Neural cell (in vitro differentiated cells): ENCODE data around the gene MAPK10. TPM values are rescaled to one million over a fixed set of nuclear protein-coding genes. Genes with fewer than 3 reads are reported as not detected.

Experiments
- H2AFZ ChIP-seq: fragments of 200-600, 300-800 bp; sonication (generic), shearing (Covaris generic); 2 replicates; pipeline ENCODE4 v1.6.0; 2014; ENCODE audit warnings: low read depth, mild to moderate bottlenecking, antibody characterized with exemption, low read length, moderate library complexity
- H3F3A ChIP-seq: fragments of 200-600 bp; shearing (Covaris generic); 2 replicates; pipeline ENCODE4 v1.6.1; 2016; ENCODE audit warnings: mild to moderate bottlenecking, moderate library complexity, mixed read lengths, antibody characterized with exemption, low read length; ENCODE audit not compliant: insufficient read depth, poor library complexity, severe bottlenecking
- H3K27ac ChIP-seq: fragments of 200-600, 300-800 bp; sonication (generic), shearing (Covaris generic); 2 replicates; pipeline ENCODE4 v1.5.1; 2014; ENCODE audit warnings: mild to moderate bottlenecking, low read length, moderate library complexity
- H3K27me3 ChIP-seq: fragments of 300-800, 200-600 bp; sonication (generic), shearing (Covaris generic); 2 replicates; pipeline ENCODE4 v1.6.0; 2014; ENCODE audit warnings: mild to moderate bottlenecking, low read depth, low read length, moderate library complexity; ENCODE audit not compliant: insufficient read depth
- H3K36me3 ChIP-seq: fragments of 300-800, 200-600 bp; sonication (generic), shearing (Covaris generic); 2 replicates; pipeline ENCODE4 v1.5.1; 2014; ENCODE audit warnings: mild to moderate bottlenecking, antibody characterized with exemption, low read length, moderate library complexity; ENCODE audit not compliant: insufficient read depth
- H3K4me2 ChIP-seq: fragments of 300-800, 200-600 bp; sonication (generic), shearing (Covaris generic); 2 replicates; pipeline ENCODE4 v1.6.0; 2014; ENCODE audit warnings: mild to moderate bottlenecking, low read length
- H3K4me3 ChIP-seq: fragments of 300-800, 200-600 bp; sonication (generic), shearing (Covaris generic); 2 replicates; pipeline ENCODE4 v1.5.1; 2014; ENCODE audit warnings: mild to moderate bottlenecking, low read length, moderate library complexity
- H3K79me2 ChIP-seq: fragments of 200-600 bp; shearing (Covaris generic); replicated peaks from 2 replicates; pipeline ENCODE4 v1.6.0; 2014; ENCODE audit warnings: mild to moderate bottlenecking, low read length, moderate library complexity; ENCODE audit not compliant: insufficient read depth
- H3K9ac ChIP-seq: fragments of 300-800, 200-600 bp; sonication (generic), shearing (Covaris generic); 2 replicates; pipeline ENCODE4 v1.6.1; 2016; ENCODE audit warnings: mild to moderate bottlenecking, low read length, mixed read lengths
- H3K9me2 ChIP-seq: fragments of 200-600 bp; shearing (Covaris generic); 2 replicates; pipeline ENCODE4 v1.6.1; 2016; ENCODE audit warnings: mild to moderate bottlenecking, low read length, mixed read lengths; ENCODE audit not compliant: insufficient read depth
- H3K9me3 ChIP-seq: fragments of 200-600, 300-800 bp; sonication (generic), shearing (Covaris generic); 2 replicates; pipeline ENCODE4 v1.6.1; 2016; ENCODE audit warnings: mild to moderate bottlenecking, mixed run types, low read length, moderate library complexity, mixed read lengths
- H4K20me1 ChIP-seq: fragments of 200-600 bp; shearing (Covaris generic); 2 replicates; pipeline ENCODE4 v1.6.1; 2016; ENCODE audit warnings: mild to moderate bottlenecking, mixed run types; ENCODE audit not compliant: insufficient read depth
- EP300 ChIP-seq: fragments of 450-650 bp; conservative IDR thresholded peaks from 2 replicates; pipeline ENCODE4 v1.6.1; 2014; ENCODE audit warnings: antibody characterized with exemption, mild to moderate bottlenecking, moderate library complexity; ENCODE audit not compliant: poor library complexity, severe bottlenecking
- EZH2 ChIP-seq: fragments of 200-600, 300-800 bp; shearing (Covaris generic), sonication (generic); IDR thresholded peaks from 2 replicates; pipeline ENCODE4 v1.6.1; 2014; ENCODE audit warnings: antibody characterized with exemption, low read length, borderline replicate concordance, mild to moderate bottlenecking; ENCODE audit not compliant: insufficient read depth, poor library complexity, severe bottlenecking
- MXI1 ChIP-seq: fragments of 450-650 bp; conservative IDR thresholded peaks from 2 replicates; pipeline ENCODE4 v1.6.1; 2014; ENCODE audit warnings: antibody characterized with exemption, mild to moderate bottlenecking; ENCODE audit not compliant: poor library complexity, severe bottlenecking
- POLR2AphosphoS5 ChIP-seq: IDR thresholded peaks from 2 replicates; pipeline ENCODE4 v1.6.1; 2012
- RAD21 ChIP-seq: fragments of 450-650 bp; conservative IDR thresholded peaks from 2 replicates; pipeline ENCODE4 v1.6.1; 2014; ENCODE audit warnings: antibody characterized with exemption, mild to moderate bottlenecking, moderate library complexity
- SMC3 ChIP-seq: fragments of 450-650 bp; conservative IDR thresholded peaks from 2 replicates; pipeline ENCODE4 v1.6.1; 2014; ENCODE audit warnings: antibody characterized with exemption, mild to moderate bottlenecking, moderate library complexity; ENCODE audit not compliant: poor library complexity
- TAF1 ChIP-seq: IDR thresholded peaks from 2 replicates; pipeline ENCODE4 v1.6.1; 2012; ENCODE audit warnings: low read depth
- polyA plus RNA-seq: library from polyadenylated mRNA; depleted of rRNA; stranded (reverse); fragments of >200 nt; gene quantifications from 2 replicates; pipeline ENCODE4 v1.2.3, GENCODE V29; 2014
- TF ChIP-seq, protein P1 (sequence below): IDR thresholded peaks from 2 replicates; pipeline ENCODE4 v1.6.1; 2012; ENCODE audit warnings: borderline replicate concordance
- TF ChIP-seq, protein P2 (sequence below): fragments of 450-650 bp; IDR thresholded peaks from 2 replicates; pipeline ENCODE4 v1.5.1; 2014; ENCODE audit warnings: antibody characterized with exemption, mild to moderate bottlenecking, moderate library complexity; ENCODE audit not compliant: poor library complexity, severe bottlenecking

MAPK10 gene
- polyA plus RNA-seq, 1 donor from 2014 or later = 91.9 TPM

DNA sequence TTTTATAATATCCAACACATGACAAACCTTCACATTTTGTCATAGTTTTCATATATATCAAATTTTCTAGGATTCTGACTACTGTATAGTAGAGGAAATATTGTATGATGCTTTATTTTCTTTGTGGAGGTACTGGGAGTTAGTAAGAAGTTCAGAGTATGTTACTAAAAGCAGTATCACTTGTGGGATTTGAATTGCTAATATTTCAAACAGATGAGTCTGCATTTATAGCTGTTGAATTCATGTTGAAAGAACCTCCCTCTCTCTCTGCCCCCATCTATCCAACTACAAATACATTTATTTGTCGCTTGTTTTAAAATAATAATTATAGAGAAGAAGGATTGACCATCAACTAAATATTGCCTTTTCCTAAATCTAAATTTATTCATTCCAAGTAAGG lies 29.8 kb upstream of the MAPK10 start:
- Histone ChIP-seq H3K4me3 (no peak overlapping the region), H3K27ac (no peak overlapping the region), H3K9me2 (no peaks in the 10 kb centered on the region), H3K9ac (no peak overlapping the region), H2AFZ (no peak overlapping the region), H3K9me3 (no peaks in the 10 kb centered on the region), H4K20me1 (no peaks in the 10 kb centered on the region), H3K4me2 (no peak overlapping the region), H3F3A (no peaks in the 10 kb centered on the region), H3K79me2 (no peaks in the 10 kb centered on the region), H3K27me3 (no peaks in the 10 kb centered on the region), H3K36me3 (no peaks in the 10 kb centered on the region)
- no peak for TF ChIP-seq EZH2
- TF ChIP-seq RAD21 = no peak
- TF ChIP-seq, protein P1, sequence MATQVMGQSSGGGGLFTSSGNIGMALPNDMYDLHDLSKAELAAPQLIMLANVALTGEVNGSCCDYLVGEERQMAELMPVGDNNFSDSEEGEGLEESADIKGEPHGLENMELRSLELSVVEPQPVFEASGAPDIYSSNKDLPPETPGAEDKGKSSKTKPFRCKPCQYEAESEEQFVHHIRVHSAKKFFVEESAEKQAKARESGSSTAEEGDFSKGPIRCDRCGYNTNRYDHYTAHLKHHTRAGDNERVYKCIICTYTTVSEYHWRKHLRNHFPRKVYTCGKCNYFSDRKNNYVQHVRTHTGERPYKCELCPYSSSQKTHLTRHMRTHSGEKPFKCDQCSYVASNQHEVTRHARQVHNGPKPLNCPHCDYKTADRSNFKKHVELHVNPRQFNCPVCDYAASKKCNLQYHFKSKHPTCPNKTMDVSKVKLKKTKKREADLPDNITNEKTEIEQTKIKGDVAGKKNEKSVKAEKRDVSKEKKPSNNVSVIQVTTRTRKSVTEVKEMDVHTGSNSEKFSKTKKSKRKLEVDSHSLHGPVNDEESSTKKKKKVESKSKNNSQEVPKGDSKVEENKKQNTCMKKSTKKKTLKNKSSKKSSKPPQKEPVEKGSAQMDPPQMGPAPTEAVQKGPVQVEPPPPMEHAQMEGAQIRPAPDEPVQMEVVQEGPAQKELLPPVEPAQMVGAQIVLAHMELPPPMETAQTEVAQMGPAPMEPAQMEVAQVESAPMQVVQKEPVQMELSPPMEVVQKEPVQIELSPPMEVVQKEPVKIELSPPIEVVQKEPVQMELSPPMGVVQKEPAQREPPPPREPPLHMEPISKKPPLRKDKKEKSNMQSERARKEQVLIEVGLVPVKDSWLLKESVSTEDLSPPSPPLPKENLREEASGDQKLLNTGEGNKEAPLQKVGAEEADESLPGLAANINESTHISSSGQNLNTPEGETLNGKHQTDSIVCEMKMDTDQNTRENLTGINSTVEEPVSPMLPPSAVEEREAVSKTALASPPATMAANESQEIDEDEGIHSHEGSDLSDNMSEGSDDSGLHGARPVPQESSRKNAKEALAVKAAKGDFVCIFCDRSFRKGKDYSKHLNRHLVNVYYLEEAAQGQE = no peak
- TF ChIP-seq, protein P2, sequence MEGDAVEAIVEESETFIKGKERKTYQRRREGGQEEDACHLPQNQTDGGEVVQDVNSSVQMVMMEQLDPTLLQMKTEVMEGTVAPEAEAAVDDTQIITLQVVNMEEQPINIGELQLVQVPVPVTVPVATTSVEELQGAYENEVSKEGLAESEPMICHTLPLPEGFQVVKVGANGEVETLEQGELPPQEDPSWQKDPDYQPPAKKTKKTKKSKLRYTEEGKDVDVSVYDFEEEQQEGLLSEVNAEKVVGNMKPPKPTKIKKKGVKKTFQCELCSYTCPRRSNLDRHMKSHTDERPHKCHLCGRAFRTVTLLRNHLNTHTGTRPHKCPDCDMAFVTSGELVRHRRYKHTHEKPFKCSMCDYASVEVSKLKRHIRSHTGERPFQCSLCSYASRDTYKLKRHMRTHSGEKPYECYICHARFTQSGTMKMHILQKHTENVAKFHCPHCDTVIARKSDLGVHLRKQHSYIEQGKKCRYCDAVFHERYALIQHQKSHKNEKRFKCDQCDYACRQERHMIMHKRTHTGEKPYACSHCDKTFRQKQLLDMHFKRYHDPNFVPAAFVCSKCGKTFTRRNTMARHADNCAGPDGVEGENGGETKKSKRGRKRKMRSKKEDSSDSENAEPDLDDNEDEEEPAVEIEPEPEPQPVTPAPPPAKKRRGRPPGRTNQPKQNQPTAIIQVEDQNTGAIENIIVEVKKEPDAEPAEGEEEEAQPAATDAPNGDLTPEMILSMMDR = no peak
- TF ChIP-seq TAF1 = no peak
- TF ChIP-seq EP300 = no peak
- no peak for TF ChIP-seq MXI1
- no peak for TF ChIP-seq SMC3
- no peak for TF ChIP-seq POLR2AphosphoS5

DNA sequence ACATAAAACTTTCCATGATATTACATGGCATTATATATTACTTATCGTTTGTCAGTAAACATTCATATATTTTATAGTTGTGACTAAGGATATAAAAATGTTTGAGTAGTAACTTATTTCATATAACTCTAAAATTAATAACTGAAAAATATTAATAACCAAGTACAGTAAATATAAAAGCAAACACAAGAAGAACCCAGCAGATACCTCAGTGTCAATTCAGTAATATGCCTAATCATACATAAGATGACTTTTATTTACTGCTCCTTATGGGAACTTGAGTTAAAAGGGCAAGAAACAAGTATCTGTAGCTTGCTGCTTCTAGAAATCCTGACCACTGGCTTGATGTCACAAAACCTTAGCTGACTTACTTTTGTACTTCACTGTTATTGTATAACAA lies 28.4 kb upstream of the MAPK10 start:
- no peak overlapping the region for H3K9ac ChIP-seq
- H3K27ac ChIP-seq = no peak overlapping the region
- H4K20me1 ChIP-seq = no peaks in the 10 kb centered on the region
- H3K4me2 ChIP-seq = no peak overlapping the region
- H3K36me3 ChIP-seq = no peaks in the 10 kb centered on the region
- H3K79me2 ChIP-seq = no peaks in the 10 kb centered on the region
- no peak overlapping the region for H3K4me3 ChIP-seq
- TF ChIP-seq MXI1 = no peak
- no peak for TF ChIP-seq RAD21
- no peak for TF ChIP-seq SMC3
- no peak for TF ChIP-seq POLR2AphosphoS5
- no peak for TF ChIP-seq TAF1
- TF ChIP-seq EZH2 = no peak
- TF ChIP-seq, protein P2 = no peak
- TF ChIP-seq EP300 = no peak
- TF ChIP-seq, protein P1 = no peak
- H3F3A ChIP-seq = no peaks in the 10 kb centered on the region
- H2AFZ ChIP-seq = no peak overlapping the region
- no peaks in the 10 kb centered on the region for H3K9me2 ChIP-seq
- H3K27me3 ChIP-seq = no peaks in the 10 kb centered on the region
- H3K9me3 ChIP-seq = no peaks in the 10 kb centered on the region
